ENCODE measurements around the gene MICAL2. TPM values are rescaled to one million over a fixed set of nuclear protein-coding genes. Genes with fewer than 3 reads are reported as not detected.

The MICAL2 gene
- total and polyA plus RNA-seq, 2 donors (not counting 1 experiment from before 2014, with no cell fraction given) = 0.32 to 0.40 TPM

GRCh38 chr11:12186701-12187100 is 76.3 kb downstream of the MICAL2 start:
- no peaks in the 10 kb centered on the region for H4K20me1 ChIP-seq (ENCODE audit: control insufficient read depth, insufficient read depth, low read length, poor library complexity, severe bottlenecking)
- H3K4me1 ChIP-seq (ENCODE audit: control insufficient read depth in 2 of 2, insufficient read depth in 2 of 2, low read length in 2 of 2) = no peaks in the 10 kb centered on the region
- H3K9me3 ChIP-seq (ENCODE audit: control extremely low read depth in 1 of 3, control insufficient read depth in 2 of 3, insufficient read depth in 1 of 3, low read length in 2 of 3) = no peaks in the 10 kb centered on the region
- POLR2A ChIA-PET = no interaction called here
- DNase-seq (no peak), ATAC-seq (ENCODE audit: low read depth) (no peak)
- no peaks in the 10 kb centered on the region for H3K79me2 ChIP-seq (ENCODE audit: control insufficient read depth, insufficient read depth, low read length)
- intact Hi-C loops (cut with micrococcal nuclease) = no loop called here
- H3K27me3 Mint-ChIP-seq = peaks cover 8% of the 10 kb centered on the region
- H3K36me3 ChIP-seq (replicated peaks in 1 of 2; ENCODE audit: control extremely low read depth in 1 of 2, control insufficient read depth in 1 of 2, extremely low read depth in 1 of 2, insufficient read depth in 2 of 2, low read length in 1 of 2) = no peaks in the 10 kb centered on the region
- H3K4me2 ChIP-seq (replicated peaks; ENCODE audit: low read depth, low read length, poor library complexity, severe bottlenecking) = no peak overlapping the region
- H3K9me3 Mint-ChIP-seq (ENCODE audit: insufficient read depth) = no peaks in the 10 kb centered on the region
- no peak overlapping the region for H3K27ac Mint-ChIP-seq
- TF ChIP-seq EZH2 (IDR thresholded peaks at IDR 0.05; ENCODE audit: borderline replicate concordance, insufficient read depth, low read depth, low read length, poor library complexity, severe bottlenecking) (no peak), CTCF (IDR thresholded peaks at IDR 0.05) (no peak)
- no peak overlapping the region for H3K4me3 Mint-ChIP-seq
- CTCF ChIA-PET = no interaction called here
- H3K4me3 ChIP-seq (ENCODE audit: control extremely low read depth in 1 of 5, extremely low read depth in 1 of 5, insufficient read depth in 1 of 5, low read depth in 2 of 5, low read length in 4 of 5) = no peak overlapping the region
- H3K27me3 ChIP-seq (replicated peaks in 1 of 4; ENCODE audit: control extremely low read depth in 1 of 4, control insufficient read depth in 3 of 4, insufficient read depth in 4 of 4, low read length in 3 of 4) = no peaks in the 10 kb centered on the region
- no peak overlapping the region for H3K27ac ChIP-seq (ENCODE audit: low read length in 2 of 2)
- WGBS (ENCODE audit: insufficient coverage) = 100% methylated on average over 4 of the region's 5 CpGs
- H3K4me1 Mint-ChIP-seq = peaks cover 3% of the 10 kb centered on the region
- no peak overlapping the region for H2AFZ ChIP-seq (ENCODE audit: insufficient read depth, low read depth, low read length, poor library complexity, severe bottlenecking)
- H3K9ac ChIP-seq (ENCODE audit: low read length) = no peak overlapping the region

GRCh38 chr11:12187399-12187798 is 77.0 kb downstream of the MICAL2 start:
- no peak overlapping the region for H3K4me2 ChIP-seq (replicated peaks; ENCODE audit: low read depth, low read length, poor library complexity, severe bottlenecking)
- ChIA-PET CTCF (no interaction called here), POLR2A (no interaction called here)
- TF ChIP-seq EZH2 (IDR thresholded peaks at IDR 0.05; ENCODE audit: borderline replicate concordance, insufficient read depth, low read depth, low read length, poor library complexity, severe bottlenecking) (no peak), CTCF (IDR thresholded peaks at IDR 0.05) (no peak)
- WGBS (ENCODE audit: insufficient coverage) = 96% methylated on average over 5 of the region's 8 CpGs
- H3K9me3 ChIP-seq (ENCODE audit: control extremely low read depth in 1 of 3, control insufficient read depth in 2 of 3, insufficient read depth in 1 of 3, low read length in 2 of 3) = no peaks in the 10 kb centered on the region
- H3K36me3 ChIP-seq (replicated peaks in 1 of 2; ENCODE audit: control extremely low read depth in 1 of 2, control insufficient read depth in 1 of 2, extremely low read depth in 1 of 2, insufficient read depth in 2 of 2, low read length in 1 of 2) = no peaks in the 10 kb centered on the region
- no peak overlapping the region for H3K27ac ChIP-seq (ENCODE audit: low read length in 2 of 2)
- no peaks in the 10 kb centered on the region for H4K20me1 ChIP-seq (ENCODE audit: control insufficient read depth, insufficient read depth, low read length, poor library complexity, severe bottlenecking)
- Mint-ChIP-seq H3K27ac (no peak overlapping the region), H3K4me1 (peaks cover 3% of the 10 kb centered on the region), H3K27me3 (peaks cover 8% of the 10 kb centered on the region), H3K4me3 (no peak overlapping the region), H3K9me3 (ENCODE audit: insufficient read depth) (no peaks in the 10 kb centered on the region)
- H3K4me1 ChIP-seq (ENCODE audit: control insufficient read depth in 2 of 2, insufficient read depth in 2 of 2, low read length in 2 of 2) = no peaks in the 10 kb centered on the region
- intact Hi-C loops (cut with micrococcal nuclease) = no loop called here
- ATAC-seq (ENCODE audit: low read depth) (no peak), DNase-seq (no peak)
- no peak overlapping the region for H2AFZ ChIP-seq (ENCODE audit: insufficient read depth, low read depth, low read length, poor library complexity, severe bottlenecking)
- H3K4me3 ChIP-seq (ENCODE audit: control extremely low read depth in 1 of 5, extremely low read depth in 1 of 5, insufficient read depth in 1 of 5, low read depth in 2 of 5, low read length in 4 of 5) = no peak overlapping the region
- H3K79me2 ChIP-seq (ENCODE audit: control insufficient read depth, insufficient read depth, low read length) = no peaks in the 10 kb centered on the region
- no peak overlapping the region for H3K9ac ChIP-seq (ENCODE audit: low read length)
- no peaks in the 10 kb centered on the region for H3K27me3 ChIP-seq (replicated peaks in 1 of 4; ENCODE audit: control extremely low read depth in 1 of 4, control insufficient read depth in 3 of 4, insufficient read depth in 4 of 4, low read length in 3 of 4)

All from B cell (primary cell).